ENCODE data around the gene HIP1. TPM values are rescaled to one million over a fixed set of nuclear protein-coding genes. Genes with fewer than 3 reads are reported as not detected.

The HIP1 gene
- total RNA-seq, 1 donor from 2014 or later: 65.5 TPM

GRCh38 chr7:75679060-75679459, 59.7 kb downstream of the HIP1 start:
- Mint-ChIP-seq H3K9me3 (ENCODE audit: unreplicated experiment) (peaks cover 8% of the 10 kb centered on the region), H3K4me1 (ENCODE audit: low read depth, unreplicated experiment) (no peaks in the 10 kb centered on the region), H3K27ac (ENCODE audit: unreplicated experiment) (no peak overlapping the region), H3K27me3 (ENCODE audit: unreplicated experiment) (peaks cover 2% of the 10 kb centered on the region), H3K36me3 (ENCODE audit: unreplicated experiment) (peaks cover 16% of the 10 kb centered on the region), H3K4me3 (ENCODE audit: unreplicated experiment) (no peak overlapping the region)
- no peak for DNase-seq
- TF ChIP-seq, protein P1, sequence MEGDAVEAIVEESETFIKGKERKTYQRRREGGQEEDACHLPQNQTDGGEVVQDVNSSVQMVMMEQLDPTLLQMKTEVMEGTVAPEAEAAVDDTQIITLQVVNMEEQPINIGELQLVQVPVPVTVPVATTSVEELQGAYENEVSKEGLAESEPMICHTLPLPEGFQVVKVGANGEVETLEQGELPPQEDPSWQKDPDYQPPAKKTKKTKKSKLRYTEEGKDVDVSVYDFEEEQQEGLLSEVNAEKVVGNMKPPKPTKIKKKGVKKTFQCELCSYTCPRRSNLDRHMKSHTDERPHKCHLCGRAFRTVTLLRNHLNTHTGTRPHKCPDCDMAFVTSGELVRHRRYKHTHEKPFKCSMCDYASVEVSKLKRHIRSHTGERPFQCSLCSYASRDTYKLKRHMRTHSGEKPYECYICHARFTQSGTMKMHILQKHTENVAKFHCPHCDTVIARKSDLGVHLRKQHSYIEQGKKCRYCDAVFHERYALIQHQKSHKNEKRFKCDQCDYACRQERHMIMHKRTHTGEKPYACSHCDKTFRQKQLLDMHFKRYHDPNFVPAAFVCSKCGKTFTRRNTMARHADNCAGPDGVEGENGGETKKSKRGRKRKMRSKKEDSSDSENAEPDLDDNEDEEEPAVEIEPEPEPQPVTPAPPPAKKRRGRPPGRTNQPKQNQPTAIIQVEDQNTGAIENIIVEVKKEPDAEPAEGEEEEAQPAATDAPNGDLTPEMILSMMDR (IDR thresholded peaks at IDR 0.05; ENCODE audit: partially characterized antibody, unreplicated experiment): no peak

- Mint-ChIP-seq H3K4me3 (ENCODE audit: unreplicated experiment) (no peak overlapping the region), H3K36me3 (ENCODE audit: unreplicated experiment) (peaks cover under 1% of the 10 kb centered on the region), H3K4me1 (ENCODE audit: low read depth, unreplicated experiment) (no peaks in the 10 kb centered on the region)
These were observed 69.2 kb downstream of the HIP1 start for GRCh38 chr7:75669579-75669978.

GRCh38 chr7:75667938-75668337, 70.8 kb downstream of the HIP1 start:
- Mint-ChIP-seq H3K4me1 (ENCODE audit: low read depth, unreplicated experiment) (peaks cover 6% of the 10 kb centered on the region), H3K36me3 (ENCODE audit: unreplicated experiment) (no peaks in the 10 kb centered on the region), H3K9me3 (ENCODE audit: unreplicated experiment) (no peaks in the 10 kb centered on the region), H3K27me3 (ENCODE audit: unreplicated experiment) (no peaks in the 10 kb centered on the region), H3K27ac (ENCODE audit: unreplicated experiment) (no peak overlapping the region), H3K4me3 (ENCODE audit: unreplicated experiment) (no peak overlapping the region)
- no peak for DNase-seq
- TF ChIP-seq, protein P1 (IDR thresholded peaks at IDR 0.05; ENCODE audit: partially characterized antibody, unreplicated experiment): no peak

More at GRCh38 chr7:75669579-75669978, 69.2 kb downstream of the HIP1 start:
- DNase-seq: no peak
- H3K27me3 Mint-ChIP-seq (ENCODE audit: unreplicated experiment): no peaks in the 10 kb centered on the region
- TF ChIP-seq, protein P1 (IDR thresholded peaks at IDR 0.05; ENCODE audit: partially characterized antibody, unreplicated experiment): no peak
- no peaks in the 10 kb centered on the region for H3K9me3 Mint-ChIP-seq (ENCODE audit: unreplicated experiment)
- H3K27ac Mint-ChIP-seq (ENCODE audit: unreplicated experiment): no peak overlapping the region

DNA sequence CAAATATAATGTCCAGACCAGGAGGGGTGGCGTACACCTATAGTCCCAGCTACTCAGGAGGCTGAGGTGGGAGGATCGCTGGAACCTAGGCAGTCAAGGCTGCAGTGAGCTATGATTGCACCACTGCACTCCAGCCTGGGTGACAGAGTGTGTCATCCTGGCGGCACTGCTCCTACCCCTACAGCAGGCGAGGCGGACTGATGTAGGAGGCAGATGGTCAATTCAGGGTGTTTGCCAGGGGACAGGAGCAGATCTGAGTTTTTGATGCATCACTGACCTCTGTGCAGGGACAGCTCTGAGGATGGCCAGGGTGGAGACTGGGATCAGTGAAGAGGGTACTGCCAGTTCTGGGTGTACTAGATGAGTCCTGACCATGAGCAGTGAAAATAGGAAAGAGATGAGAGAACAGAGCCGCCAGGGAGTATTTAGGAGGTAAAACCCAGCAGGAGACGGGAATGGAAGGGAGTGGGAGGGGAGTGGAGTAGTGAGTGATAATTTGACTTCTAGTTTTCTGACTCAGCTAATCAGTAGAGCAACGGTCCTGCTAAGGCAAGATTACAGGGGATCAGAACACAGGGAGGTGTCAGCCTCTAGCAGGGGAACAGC, 75.3 kb downstream of the HIP1 start:
- DNase-seq: peak; percentile 36
- H3K9me3 Mint-ChIP-seq (ENCODE audit: unreplicated experiment): peaks cover 3% of the 10 kb centered on the region
- H3K27me3 Mint-ChIP-seq (ENCODE audit: unreplicated experiment): peaks cover 2% of the 10 kb centered on the region
- H3K27ac Mint-ChIP-seq (ENCODE audit: unreplicated experiment): peak overlapping the region; percentile 89
- H3K36me3 Mint-ChIP-seq (ENCODE audit: unreplicated experiment): no peaks in the 10 kb centered on the region
- peaks cover 8% of the 10 kb centered on the region for H3K4me1 Mint-ChIP-seq (ENCODE audit: low read depth, unreplicated experiment)
- H3K4me3 Mint-ChIP-seq (ENCODE audit: unreplicated experiment): peak overlapping the region; percentile 14
- TF ChIP-seq, protein P1 (IDR thresholded peaks at IDR 0.05; ENCODE audit: partially characterized antibody, unreplicated experiment): no peak

GRCh38 chr7:75662579-75663301, 76.0 kb downstream of the HIP1 start:
- peaks cover 2% of the 10 kb centered on the region for H3K27me3 Mint-ChIP-seq (ENCODE audit: unreplicated experiment)
- no peak overlapping the region for H3K4me3 Mint-ChIP-seq (ENCODE audit: unreplicated experiment)
- no peaks in the 10 kb centered on the region for H3K36me3 Mint-ChIP-seq (ENCODE audit: unreplicated experiment)
- no peak for DNase-seq
- H3K4me1 Mint-ChIP-seq (ENCODE audit: low read depth, unreplicated experiment): peaks cover 8% of the 10 kb centered on the region
- H3K27ac Mint-ChIP-seq (ENCODE audit: unreplicated experiment): peak overlapping the region; percentile 89
- H3K9me3 Mint-ChIP-seq (ENCODE audit: unreplicated experiment): peaks cover 3% of the 10 kb centered on the region
- TF ChIP-seq, protein P1 (IDR thresholded peaks at IDR 0.05; ENCODE audit: partially characterized antibody, unreplicated experiment): no peak

Measured in glutamatergic neuron (in vitro differentiated cells).